SK-MEL-5 (cell line): ENCODE data around the gene FOXL2. TPM values are rescaled to one million over a fixed set of nuclear protein-coding genes. Genes with fewer than 3 reads are reported as not detected.
A peak's percentile ranks its signal among the peaks of the same experiment; 100 is the strongest.

Experiments
- DNase-seq: peaks from one replicate; pipeline ENCODE4 v3.0.0-alpha.2; 2016; ENCODE audit warnings: low read depth, low spot score
- in situ Hi-C: cut with HindIII; loops from 2 replicates; pipeline ENCODE4 v1.10.0; 2016; ENCODE audit warnings: low sequenced_read_pairs, high pct_unique_total_duplicates, low pct_unique_long_range_greater_than_20kb
- total RNA-seq: library from RNA; depleted of rRNA; stranded (reverse); fragments of >200 nt; shearing (Covaris generic); gene quantifications from 2 replicates; pipeline ENCODE4 v1.2.3, GENCODE V29; 2014

The FOXL2 gene
- total RNA-seq, 1 experiment from 2014 or later: not detected

GRCh38 chr3:138948371-138949001 lies 1.5 kb upstream of the FOXL2 start:
- DNase-seq: no peak

GRCh38 chr3:138947495-138948121 lies 671 bp upstream of the FOXL2 start:
- no peak for DNase-seq
- in situ Hi-C loops: no loop called here

More at GRCh38 chr3:138948371-138949001, 1.5 kb upstream of the FOXL2 start:
- in situ Hi-C loops: no loop called here

GRCh38 chr3:138945709-138946662 lies 951 bp downstream of the FOXL2 start:
- in situ Hi-C loops: no loop called here
- DNase-seq: no peak

GRCh38 chr3:138944929-138945708 lies 1.8 kb downstream of the FOXL2 start:
- DNase-seq: no peak
- in situ Hi-C loops: no loop called here

GRCh38 chr3:138944654-138944928 lies 2.3 kb downstream of the FOXL2 start:
- in situ Hi-C loops: no loop called here
- no peak for DNase-seq

GRCh38 chr3:138943724-138944653 lies 2.9 kb downstream of the FOXL2 start:
- in situ Hi-C loops: no loop called here
- DNase-seq: no peak

GRCh38 chr3:138942861-138943623 lies 3.9 kb downstream of the FOXL2 start:
- no peak for DNase-seq
- in situ Hi-C loops: no loop called here

- no peak for DNase-seq
- in situ Hi-C loops: no loop called here
Observed at GRCh38 chr3:138942271-138942670, 4.7 kb downstream of the FOXL2 start.

GRCh38 chr3:138941259-138941885 lies 5.6 kb downstream of the FOXL2 start:
- peak; percentile 68 for DNase-seq
- in situ Hi-C loops: no loop called here

- in situ Hi-C loops: no loop called here
- DNase-seq: no peak
Observed at GRCh38 chr3:138940446-138940845, 6.5 kb downstream of the FOXL2 start.

GRCh38 chr3:138939561-138940241 lies 7.2 kb downstream of the FOXL2 start:
- in situ Hi-C loops: no loop called here
- DNase-seq: no peak

- no peak for DNase-seq
- in situ Hi-C loops: no loop called here
Observed at GRCh38 chr3:138938877-138939560, 7.9 kb downstream of the FOXL2 start.

- no peak for DNase-seq
- in situ Hi-C loops: no loop called here
Observed at GRCh38 chr3:138938056-138938876, 8.7 kb downstream of the FOXL2 start.

GRCh38 chr3:138937690-138938055 lies 9.3 kb downstream of the FOXL2 start:
- in situ Hi-C loops: no loop called here

More at GRCh38 chr3:138937690-138938055, 9.3 kb downstream of the FOXL2 start:
- no peak for DNase-seq
